SHP77 treated with DMSO at 0.1 percent for 48 hours (cell line): ENCODE measurements around the gene PCIF1.
"Not testable (repeated sequence)": the region's sequence is repeated elsewhere in the genome, so short reads cannot be mapped to it uniquely, and the experiment has no call there.

ENCODE experiments used
- DNase-seq: peaks from one replicate; lab custom pipeline; 2025; lab: John Stamatoyannopoulos, UW

The PCIF1 gene

DNA sequence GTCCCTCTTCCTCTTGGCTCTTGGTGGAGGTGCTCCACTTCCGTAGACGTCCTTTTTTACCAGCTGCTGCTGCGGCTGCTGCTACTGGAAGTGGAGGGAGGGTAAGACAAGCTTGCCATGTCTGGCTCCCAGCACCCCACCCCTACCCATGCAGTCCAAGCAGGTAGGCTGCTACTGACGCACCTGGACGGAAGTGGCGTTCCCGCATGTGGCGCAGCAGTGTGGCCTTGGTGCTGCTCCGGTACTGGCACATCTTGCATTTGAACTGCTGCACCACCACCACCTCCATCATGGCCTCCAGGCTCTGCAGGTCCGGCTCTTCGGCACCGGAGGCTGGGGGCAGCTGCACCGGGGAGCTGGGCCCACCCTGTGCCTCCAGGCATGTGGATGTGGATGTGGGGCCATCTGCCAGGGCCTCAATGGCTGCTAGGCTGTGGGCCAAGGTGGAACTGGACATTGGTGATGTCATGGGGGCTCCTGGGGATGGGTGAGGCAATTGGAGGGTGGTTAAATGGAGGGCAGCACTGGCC is 33.1 kb downstream of the PCIF1 start:
- DNase-seq, result no peak

DNA sequence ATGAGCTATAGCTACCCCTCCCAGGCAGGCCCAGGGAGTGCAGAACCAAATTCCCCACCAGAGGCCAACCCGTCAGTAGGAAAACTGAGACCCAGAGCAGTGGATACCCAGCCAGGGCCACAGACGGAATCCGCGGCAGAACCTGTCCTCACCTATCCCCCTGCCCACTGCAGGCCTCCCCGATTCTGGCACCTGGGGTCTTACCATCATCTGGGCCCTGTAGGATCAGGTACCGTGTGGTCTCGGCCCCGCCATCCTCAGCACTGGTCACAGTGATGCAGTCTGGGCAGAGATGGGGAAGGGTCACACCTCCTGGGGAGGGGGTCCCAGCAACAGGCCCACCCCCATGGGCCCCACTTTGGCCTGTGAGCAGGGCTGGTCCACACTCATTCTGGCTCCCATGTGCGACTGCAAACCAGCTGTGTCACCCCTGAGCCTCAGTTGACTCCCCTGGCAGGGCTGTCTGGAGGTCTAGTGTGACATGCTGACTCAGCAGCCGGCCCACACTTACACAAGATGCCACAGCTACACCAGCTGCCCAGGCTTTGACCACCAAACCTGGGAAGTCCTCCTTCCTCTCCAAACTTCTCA is 33.7 kb downstream of the PCIF1 start:
- DNase-seq, result no peak

DNA sequence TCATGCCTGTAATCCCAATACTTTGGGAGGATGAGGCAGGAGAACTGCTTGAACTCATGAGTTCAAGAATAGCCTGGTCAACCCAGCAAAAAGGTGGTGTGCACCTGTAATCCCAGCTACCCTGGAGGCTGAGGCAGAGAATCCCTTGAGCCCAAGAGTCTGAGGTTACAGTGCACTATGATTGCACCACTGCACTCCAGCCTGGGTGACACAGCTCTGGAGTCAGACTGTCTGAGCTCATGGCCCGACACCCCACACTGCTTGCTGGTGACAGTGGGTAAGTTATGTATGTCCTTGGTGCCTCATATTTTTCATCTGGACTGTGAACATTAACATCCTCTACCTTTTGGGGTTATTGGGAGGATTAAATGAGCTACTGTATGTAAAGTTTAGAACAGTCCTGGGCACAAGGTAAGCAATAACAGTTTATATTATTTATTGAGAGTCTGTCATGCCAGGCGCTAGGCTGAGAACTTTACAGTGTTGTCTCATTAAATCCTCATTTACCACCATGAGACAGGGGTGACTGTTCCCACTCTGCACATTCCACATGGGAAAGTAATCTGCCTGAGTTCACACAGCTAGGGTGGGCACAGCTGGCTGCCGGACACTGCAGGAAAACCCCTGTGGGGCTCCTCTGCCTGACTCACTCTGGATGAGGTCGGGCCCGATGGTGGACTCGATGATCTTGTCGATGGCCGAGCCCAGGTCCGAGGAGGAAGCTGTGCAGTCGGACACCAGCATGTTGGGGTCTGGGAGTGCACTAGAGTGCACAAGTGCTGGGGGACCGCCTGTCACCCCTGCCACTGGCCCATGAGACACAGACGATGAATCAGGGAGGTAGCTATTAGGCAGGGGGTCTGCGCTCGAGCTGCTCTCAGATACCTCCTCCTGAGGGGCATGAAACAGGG is 34.6 kb downstream of the PCIF1 start:
- no peak for DNase-seq

DNA sequence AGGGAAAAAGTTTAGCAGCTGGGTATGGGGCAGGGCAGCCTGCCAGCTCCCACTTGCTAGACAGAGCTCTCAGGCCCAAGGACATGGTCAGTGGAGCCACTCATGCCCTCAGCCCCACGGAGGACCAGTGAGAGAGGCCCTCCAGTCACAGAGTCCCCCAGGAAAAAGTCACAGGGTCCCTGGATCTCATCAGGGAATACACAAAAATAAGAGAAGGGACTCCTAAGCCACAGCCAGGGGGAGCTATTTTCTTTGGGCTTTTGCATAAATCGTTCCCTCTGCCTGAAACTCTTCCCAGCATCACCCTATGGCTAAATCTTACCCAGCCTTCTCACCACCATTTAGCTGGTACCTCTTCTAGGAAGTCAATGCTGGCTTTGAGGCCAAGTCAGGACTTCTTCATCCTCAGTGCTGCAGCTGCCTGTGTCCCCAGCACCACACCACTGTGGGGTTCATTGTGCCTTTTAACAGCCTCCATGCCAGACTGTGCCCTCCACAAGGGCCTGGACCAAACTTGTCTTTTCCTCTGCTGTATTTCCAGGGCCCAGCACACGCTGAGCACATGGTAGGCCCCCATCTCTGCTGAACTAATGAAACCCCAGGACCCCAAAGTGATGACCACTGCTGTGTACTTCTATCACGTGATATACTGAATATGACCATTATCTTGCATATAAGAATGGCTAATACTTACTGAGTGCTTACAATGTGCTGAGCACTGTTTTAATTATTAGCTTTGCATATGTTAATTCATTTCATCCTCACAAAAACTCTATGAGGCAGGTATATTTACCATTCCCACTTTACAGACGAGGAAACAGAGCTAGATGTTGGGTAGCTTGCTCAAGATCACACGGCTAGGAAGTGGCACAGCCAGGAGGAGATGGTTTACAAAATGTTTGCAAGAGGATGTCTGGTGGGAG is 35.5 kb downstream of the PCIF1 start:
- peak; percentile 14 for DNase-seq

DNA sequence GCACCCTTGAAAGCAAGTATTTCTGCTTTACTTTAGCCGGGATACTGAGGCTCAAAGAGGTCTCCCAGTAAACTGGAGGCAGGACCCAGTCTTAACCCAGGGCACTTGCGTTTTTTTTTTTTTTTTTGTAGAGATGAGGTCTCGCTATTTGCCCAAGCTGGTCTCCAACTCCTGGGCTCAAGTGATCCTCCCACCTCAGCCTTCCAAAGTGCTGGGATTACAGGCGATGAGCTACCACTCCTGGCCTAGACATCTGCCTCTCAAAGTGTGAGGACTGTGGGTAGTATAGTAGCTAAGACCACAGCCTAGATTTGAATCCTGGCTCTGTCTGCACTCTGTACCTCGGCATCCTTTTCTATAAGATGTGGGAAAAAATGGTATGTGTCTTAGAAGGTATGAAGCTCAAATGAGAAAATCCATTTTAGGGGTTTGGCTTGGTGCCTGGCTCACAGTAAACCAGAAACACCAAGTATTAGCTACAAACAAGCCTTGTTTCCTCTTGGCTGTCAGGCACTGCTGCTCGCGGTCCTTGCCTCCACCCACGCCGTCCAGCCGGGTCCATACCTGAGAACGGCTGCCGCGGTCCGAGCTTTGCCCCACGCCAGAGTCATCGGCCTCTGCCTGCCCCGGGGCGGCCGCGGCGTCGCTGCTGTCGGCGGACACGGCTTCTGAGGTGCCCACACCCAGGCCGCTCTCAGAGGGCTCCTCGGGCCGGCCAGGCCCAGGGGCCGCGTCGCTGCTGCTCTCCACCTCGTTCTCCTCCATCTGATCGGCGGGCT is 36.4 kb downstream of the PCIF1 start:
- DNase-seq, result no peak

DNA sequence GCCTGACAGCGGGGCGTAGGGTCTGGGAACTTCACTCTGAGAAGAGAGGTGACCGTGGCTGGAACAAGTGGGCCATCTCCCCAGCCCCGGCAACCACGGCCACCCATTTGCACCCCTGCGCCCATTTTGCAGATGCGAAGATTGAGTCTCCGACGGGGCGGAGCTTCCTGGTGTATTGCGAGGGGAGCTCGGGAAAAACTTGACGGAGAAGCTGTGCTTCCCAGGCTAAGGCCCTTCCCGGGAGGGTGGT is 36.9 kb downstream of the PCIF1 start:
- no peak for DNase-seq

DNA sequence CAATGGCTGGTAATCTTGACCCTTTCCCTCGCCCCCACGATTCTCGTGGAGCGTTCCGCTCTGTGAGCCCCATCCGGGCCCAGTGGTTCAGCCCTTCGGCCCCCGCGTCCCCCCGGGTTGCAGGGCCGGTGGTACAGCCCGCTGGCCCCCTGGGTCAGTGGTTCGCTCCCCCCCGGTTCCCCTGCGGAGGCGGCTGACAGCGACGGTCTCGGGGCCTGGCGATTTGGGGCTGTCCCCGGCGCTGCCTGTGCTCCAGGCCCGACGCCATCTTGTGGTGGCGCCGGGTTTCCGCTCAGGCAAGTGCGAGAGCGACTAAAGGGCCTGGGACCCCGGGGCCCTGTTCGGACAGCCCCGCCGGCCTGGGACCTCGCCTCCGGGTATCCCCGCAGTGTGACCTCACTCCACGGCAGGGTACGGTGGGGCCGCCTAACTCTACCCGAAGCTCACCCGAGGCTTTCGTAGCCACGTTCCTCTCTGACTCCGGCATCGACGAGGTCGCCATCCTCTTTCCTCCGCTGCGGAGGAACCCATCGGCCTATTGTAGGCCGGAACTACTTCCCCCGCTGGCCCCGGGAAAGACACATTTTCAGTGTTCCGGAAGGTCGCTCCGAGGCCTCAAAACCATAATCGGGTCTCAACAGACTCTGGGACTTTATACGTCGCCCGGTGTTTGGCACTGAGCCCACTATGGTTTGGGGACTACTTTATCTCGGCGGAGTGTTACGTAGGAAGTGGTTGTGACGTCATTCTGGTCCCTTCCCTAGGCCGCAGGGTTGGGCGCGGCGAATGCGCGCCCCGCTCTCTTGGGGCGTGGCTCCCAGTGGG is 37.4 kb downstream of the PCIF1 start, which contains the start of gene ZNF335:
TSS of gene ZNF335 (minus strand) at position 529 of the 825 bp plus-strand sequence. CDS start 793 bp downstream, outside the sequence.
- DNase-seq, result peak; percentile 81

DNA sequence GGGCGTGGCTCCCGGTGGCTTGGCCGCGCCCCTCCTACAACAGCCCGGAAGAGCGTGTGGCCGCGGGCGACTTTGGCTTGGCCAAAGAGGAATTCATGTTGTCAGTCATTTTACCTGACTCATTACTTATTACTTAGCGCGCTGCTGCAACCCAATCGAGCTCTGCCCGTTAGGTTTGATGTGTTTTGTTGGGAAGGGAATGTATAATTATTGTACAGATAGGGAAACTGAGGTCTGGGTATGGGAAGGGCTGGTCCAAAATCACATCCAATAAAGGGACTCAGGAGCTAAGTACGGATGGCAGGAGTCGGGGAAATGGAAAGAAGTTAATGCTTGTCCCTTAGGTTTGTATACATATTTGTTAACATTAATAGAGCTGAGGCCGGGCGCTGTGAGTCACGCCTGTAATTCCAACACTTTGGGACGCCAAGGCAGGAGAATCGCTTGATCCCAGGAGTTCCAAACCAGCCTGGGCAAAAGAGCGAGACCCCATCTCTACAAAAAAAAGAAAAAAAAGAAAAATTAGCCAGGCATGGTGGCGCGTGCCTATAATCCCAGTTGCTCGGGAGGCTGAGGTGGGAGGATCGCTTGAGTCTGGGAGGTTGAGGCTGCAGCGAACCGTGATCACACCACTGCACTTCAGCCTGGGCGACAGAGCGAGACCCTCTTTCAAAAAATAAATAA is 38.2 kb downstream of the PCIF1 start:
- DNase-seq, result no peak

DNA sequence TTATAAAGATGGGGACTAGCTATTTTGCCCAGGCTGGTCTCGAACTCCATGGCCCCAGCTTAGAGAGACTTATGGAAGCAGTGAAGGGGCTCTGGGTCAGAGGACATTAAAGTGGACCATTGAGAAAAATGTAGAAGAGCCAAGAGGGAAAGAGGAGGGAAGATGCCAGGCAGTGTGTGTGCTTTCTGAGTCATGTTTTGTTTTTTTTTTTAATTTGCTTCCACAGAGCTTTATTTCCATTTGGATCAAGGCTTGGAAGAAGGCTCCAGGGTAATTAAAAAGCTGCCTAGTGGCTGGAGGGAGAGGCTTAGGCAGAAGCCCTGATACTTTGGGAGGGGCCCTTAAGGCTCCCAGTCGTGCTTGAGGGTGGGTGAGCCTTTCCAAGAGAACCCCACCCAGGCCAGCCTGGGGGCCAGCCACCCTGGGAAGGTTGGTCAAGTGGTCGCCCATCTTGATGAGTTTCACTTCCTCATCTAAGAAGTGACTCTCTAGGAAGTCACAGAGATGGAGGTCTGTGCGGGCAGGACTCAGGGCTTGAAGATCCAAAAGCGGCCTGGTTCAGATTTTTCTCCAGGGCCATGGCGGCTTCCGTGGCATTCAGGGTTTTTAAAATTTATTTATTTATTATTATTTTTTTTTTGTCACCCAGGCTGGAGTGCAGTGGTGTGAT is 40.5 kb downstream of the PCIF1 start:
- no peak for DNase-seq

DNA sequence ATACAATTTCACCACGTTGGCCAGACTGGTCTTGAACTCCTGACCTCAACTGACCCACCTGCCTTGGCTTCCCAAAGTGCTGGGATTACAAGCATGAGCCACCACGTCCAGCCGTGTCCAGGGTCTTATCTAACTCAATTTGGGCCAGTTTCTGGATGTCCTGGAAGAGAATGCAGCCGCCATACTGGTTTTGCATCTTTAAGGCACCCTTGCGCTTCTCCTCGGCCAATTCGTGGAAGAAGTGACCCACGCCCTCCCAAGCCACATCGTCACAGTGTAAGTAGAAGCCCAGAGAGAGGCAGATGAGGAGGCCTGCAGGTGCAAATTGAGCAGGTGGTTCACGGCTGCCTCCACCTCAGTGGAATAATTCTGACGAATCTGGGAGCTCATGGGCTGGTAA is 41.2 kb downstream of the PCIF1 start:
- no peak for DNase-seq

DNA sequence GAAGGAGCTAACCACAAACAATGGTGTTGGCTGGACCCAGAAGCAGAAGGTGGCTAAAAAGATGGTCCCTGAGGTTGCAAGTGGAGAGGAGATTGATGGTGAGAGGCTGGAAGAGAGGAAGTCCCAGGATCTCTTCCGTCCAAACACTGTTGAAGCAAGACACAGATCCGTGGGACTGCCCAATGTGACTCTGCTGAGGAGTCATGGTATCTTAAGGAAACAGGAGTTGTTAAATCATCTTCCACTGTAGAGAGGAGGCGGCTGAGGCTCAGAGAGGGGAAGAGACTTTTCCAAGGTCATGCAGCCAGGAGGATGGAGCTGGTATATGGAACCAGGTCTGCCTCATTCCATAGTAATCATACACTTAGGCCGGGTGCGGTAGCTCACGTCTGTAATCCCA is 41.6 kb downstream of the PCIF1 start:
- DNase-seq, result no peak

DNA sequence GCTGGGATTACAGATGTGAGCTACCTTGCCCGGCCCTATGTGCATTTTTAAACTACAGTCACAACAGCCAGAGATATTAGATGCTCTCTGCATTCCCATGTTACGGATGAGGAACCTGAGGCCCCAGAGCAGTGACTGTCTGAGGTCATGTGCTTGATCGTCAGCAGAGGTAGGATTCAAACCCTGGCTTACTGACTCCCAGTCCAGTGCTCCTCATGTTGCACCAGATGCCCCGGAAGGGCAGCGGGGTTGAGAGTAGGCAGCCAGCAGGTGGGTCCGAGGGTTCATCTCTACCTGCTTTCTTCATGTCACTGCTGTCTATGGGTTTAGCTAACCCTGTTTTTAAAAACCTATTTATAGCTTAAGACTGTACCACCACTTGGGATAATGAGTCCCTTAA is 46.8 kb downstream of the PCIF1 start:
- DNase-seq, result no peak

DNA sequence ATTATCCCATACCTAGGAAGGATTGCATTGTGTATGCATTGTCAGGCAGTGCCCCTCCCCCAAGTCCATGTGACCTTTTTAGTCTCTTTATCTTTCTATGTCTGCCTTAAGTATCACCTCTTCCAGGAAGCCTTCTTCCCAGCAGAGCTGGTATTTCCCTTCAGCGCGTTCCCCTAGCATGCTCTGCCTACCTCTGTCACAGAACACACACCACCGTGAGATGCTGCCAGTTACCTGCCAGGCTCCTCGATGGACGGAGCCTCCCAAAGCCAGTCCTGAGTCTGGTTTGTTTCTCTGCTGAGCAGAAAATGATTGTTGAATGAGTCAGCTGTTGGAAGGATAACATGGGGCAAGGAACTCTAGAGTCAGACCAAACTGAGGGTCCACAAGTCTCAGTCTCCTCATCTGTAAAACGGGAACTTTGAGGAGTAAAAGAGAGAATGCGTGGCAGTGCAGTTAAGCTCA is 48.8 kb downstream of the PCIF1 start:
- DNase-seq, result no peak

DNA sequence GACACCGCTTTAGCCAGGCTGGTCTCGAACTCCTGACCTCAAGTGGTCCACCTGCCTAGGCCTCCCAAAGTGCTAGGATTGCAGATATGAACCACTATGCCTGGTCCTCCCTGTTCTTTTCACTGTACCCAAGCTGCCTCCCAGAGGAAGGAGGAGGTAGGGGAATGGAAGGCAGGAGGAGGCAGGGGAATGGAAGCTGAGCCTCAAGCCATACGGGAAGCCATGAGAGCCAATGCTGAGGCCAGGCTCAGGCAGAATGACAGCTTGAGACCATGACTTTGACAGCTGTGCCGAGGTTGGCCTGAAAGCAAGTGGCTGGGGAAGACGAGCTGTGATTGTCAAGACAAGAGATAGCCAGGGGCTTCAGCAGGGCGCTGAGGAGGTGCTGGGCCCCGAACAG is 51.1 kb downstream of the PCIF1 start:
- DNase-seq, result no peak

DNA sequence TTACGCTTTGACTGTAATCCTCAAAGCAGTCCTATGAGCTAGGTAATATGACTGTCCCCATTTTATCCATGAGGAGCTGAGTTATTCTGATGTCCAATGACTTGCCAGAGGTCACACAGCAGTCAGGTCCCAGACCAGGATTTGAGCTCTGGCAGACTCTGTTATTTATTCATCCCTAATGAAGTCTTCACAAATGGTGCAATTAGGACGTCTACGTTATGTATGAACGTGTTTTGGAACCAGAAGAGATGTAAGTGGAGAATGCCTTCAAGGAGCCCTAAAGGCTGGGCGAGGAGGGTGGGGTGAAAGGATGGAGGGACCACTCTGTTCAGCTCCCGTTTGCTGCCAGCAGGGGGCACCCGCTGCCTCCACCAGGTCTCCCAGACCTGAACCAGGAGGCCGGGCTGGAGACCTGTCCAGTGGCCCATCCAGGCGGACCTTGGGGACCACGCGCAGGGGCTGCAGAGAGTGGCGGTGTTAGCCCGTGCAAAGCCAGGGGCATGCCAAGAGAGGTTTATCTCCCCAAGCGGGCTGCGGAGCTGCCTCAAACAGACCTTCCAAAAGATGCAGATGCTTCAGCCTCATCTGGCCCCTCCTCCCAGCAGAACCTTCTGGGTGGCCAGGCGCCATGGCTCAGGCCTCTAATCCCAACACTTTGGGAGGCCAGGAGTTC is 52.8 kb downstream of the PCIF1 start:
- DNase-seq, result peak; percentile 41

DNA sequence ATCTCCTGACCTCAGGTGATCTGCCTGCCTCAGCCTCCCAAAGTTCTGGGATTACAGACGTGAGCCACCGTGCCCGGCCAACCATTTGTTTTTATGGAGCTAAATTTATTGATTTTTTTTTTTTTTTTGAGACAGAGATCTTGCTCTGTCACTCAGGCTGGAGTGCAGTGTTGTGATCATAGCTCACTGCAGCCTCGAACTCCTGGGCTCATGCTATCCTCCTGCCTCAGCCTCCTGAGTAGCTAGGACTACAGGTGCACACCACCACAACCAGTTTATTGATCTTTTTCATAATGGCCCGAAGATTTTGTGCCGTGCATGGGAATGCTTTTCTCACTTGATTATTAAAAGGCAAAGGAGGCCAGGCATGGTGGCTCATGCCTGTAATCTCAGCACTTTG is 54.3 kb downstream of the PCIF1 start:
- DNase-seq, result not testable (repeated sequence)

DNA sequence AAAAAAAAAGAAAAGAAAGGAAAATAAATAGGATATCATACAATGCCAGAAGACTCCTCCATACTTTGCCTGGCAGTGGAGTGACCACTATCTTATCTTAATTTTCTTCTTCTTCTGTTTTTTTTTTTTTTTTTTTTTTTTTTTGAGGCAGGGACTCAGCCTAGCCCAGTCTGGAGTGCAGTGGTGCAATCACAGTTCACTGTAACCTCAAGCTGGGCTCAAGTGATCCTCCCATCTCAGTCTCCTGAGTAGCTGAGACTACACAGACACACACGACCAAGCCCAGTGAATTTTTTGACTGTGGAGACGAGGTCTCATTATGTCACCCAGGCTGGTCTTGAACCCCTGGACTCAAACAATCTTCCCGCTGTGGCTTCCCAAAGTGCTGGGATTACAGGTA is 57.1 kb downstream of the PCIF1 start:
- no peak for DNase-seq

DNA sequence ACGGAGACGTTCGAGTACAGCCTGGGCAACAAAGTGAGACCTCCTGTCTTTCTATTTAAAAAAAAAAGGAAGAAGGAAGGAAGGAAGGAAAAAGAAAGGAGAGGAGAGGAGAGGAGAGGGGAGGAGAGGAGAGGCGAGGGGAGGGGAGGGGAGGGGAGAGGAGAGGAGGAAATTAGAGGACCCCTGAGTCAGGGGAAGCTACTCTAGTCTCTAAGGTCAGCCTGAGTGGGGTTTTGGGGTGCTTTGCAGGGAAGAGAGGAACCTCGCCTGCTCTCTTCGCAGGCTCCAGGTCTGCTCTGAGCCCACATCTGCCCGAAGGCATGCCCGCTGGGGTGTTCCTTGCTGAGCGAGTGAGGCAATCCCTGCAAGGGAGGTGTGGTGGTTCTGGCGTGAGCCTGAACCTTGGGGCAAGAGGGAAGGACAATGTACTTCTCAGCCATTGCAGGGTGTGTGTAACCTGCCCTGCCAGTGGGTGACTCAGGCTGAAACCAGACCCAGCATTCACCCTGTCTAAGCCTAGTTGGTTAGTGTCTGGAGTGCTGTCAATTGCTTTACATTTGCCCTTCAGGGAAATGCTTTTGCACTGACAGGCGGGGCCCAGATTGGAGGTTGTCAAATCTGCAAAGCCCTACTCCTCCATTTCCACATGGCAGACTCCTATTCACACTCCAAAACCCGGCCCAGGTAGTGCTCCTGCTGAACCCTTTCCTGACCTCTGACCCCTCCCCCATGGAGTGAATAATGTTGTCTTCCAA is 58.9 kb downstream of the PCIF1 start:
- DNase-seq, result no peak
